ENCODE measurements around the gene DAAM1.

Gene DAAM1

GRCh38 chr14:59349258-59349701 lies 160.8 kb downstream of the DAAM1 start:
- Mint-ChIP-seq H3K27me3 (no peaks in the 10 kb centered on the region), H3K4me3 (no peak overlapping the region), H3K4me1 (peaks cover 8% of the 10 kb centered on the region), H3K36me3 (peaks cover 16% of the 10 kb centered on the region), H3K9me3 (no peaks in the 10 kb centered on the region), H3K27ac (no peak overlapping the region)
- DNase-seq (ENCODE audit: low spot score in 2 of 2) (no peak), ATAC-seq (ENCODE audit: low read depth) (no peak)

DNA sequence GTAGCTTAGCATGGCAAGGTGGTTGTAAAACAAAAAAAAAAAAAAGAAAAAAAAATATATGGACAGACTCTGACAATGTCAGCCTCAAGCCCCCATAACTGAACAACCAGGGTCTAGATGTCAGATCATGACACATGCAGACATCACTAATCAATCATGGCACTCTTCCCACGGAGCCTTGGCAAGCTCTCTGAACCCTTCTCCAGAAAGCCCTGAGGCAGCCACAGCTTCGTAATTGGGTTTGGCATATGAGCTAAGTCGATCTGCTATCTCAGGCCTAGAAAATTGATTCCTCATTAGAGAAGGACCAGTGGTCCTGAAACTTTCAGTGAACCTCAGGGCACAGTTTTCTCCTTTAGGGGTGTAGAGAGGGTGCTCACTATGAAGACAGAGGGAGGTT lies 164.5 kb downstream of the DAAM1 start:
- H3K27ac Mint-ChIP-seq, result peak overlapping the region; percentile 43
- peaks cover 20% of the 10 kb centered on the region for H3K36me3 Mint-ChIP-seq
- H3K4me1 Mint-ChIP-seq, result peaks cover 36% of the 10 kb centered on the region
- H3K9me3 Mint-ChIP-seq, result no peaks in the 10 kb centered on the region
- H3K27me3 Mint-ChIP-seq, result no peaks in the 10 kb centered on the region
- ATAC-seq (ENCODE audit: low read depth) (no peak), DNase-seq (ENCODE audit: low spot score in 2 of 2) (no peak)
- H3K4me3 Mint-ChIP-seq, result peak overlapping the region; percentile 4

DNA sequence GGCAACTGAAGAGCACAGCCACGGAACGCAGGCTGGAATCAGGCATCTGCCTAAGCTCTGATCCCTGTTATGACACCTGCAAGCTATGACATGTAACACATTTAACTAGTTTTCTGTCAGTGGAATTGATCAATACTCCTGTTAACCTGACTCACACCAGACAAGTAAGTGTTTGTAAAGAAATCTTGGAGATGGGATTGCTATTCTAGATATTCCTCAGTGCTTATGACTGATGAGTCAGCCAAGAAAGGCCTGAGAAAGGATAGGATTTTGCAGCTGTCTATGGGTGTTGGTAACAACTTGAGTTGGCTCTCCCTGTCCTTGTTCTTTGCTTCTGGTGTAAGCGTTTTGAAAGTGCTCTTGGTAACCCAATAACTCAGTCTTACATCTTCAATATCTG lies 166.2 kb downstream of the DAAM1 start:
- no peak overlapping the region for H3K4me3 Mint-ChIP-seq
- no peak overlapping the region for H3K27ac Mint-ChIP-seq
- no peaks in the 10 kb centered on the region for H3K27me3 Mint-ChIP-seq
- H3K4me1 Mint-ChIP-seq, result peaks cover 48% of the 10 kb centered on the region
- H3K9me3 Mint-ChIP-seq, result no peaks in the 10 kb centered on the region
- DNase-seq (ENCODE audit: low spot score in 2 of 2), result no peak
- H3K36me3 Mint-ChIP-seq, result peaks cover 15% of the 10 kb centered on the region
- no peak for ATAC-seq (ENCODE audit: low read depth)

DNA sequence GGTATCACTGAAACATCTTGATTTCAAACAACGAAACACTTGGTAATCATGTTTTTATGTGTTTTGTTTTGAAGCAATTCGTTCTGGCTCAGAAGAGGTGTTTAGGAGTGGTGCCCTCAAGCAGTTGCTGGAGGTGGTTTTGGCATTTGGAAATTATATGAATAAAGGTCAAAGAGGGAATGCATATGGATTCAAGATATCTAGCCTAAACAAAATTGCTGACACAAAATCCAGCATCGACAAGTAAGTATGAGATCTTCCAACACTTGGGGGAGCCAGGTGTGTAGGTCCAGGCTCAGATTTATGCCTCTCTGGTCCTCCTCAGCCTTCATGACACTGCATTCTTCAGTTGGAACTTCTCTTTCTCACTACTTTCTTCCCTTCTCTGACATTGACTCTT lies 166.6 kb downstream of the DAAM1 start:
- Mint-ChIP-seq H3K4me3 (no peak overlapping the region), H3K4me1 (peaks cover 48% of the 10 kb centered on the region), H3K27me3 (no peaks in the 10 kb centered on the region), H3K36me3 (peaks cover 15% of the 10 kb centered on the region), H3K9me3 (no peaks in the 10 kb centered on the region), H3K27ac (peak overlapping the region; percentile 2)
- no peak for DNase-seq (ENCODE audit: low spot score in 2 of 2)
- no peak for ATAC-seq (ENCODE audit: low read depth)

GRCh38 chr14:59356312-59356711 lies 167.8 kb downstream of the DAAM1 start:
- Mint-ChIP-seq H3K4me1 (peaks cover 57% of the 10 kb centered on the region), H3K27me3 (no peaks in the 10 kb centered on the region), H3K27ac (peak overlapping the region; percentile 96), H3K4me3 (peak overlapping the region; percentile 65), H3K36me3 (peaks cover 20% of the 10 kb centered on the region), H3K9me3 (no peaks in the 10 kb centered on the region)
- DNase-seq (ENCODE audit: low spot score in 2 of 2) (peak; percentile 23 to 34), ATAC-seq (ENCODE audit: low read depth) (peak; percentile 65)

DNA sequence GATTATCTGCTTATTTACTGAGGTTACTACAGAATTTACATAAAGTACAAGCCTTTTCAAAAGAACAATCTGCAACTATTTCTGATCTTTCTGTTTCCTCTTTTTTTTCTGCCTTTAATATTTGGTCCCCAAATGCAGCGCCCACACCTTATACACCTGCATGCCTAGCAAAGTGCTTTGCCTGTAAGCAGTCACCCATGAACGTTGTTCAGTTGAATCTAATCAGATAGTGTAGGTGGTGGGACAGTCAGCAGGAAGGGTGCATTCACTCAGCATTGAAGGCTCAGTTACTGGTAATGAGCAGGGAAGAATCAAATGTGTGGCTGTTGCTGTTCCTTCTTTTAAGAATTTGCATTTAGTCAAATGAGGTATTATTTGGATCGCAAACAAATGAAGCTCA lies 168.3 kb downstream of the DAAM1 start:
- H3K36me3 Mint-ChIP-seq, result peaks cover 20% of the 10 kb centered on the region
- H3K4me1 Mint-ChIP-seq, result peaks cover 60% of the 10 kb centered on the region
- no peaks in the 10 kb centered on the region for H3K9me3 Mint-ChIP-seq
- H3K27ac Mint-ChIP-seq, result peak overlapping the region; percentile 96
- H3K4me3 Mint-ChIP-seq, result peak overlapping the region; percentile 65
- ATAC-seq (ENCODE audit: low read depth) (peak; percentile 79), DNase-seq (ENCODE audit: low spot score in 2 of 2) (peak; percentile 32 to 43)
- no peaks in the 10 kb centered on the region for H3K27me3 Mint-ChIP-seq

GRCh38 chr14:59358102-59358501 lies 169.6 kb downstream of the DAAM1 start:
- peaks cover 15% of the 10 kb centered on the region for H3K36me3 Mint-ChIP-seq
- ATAC-seq (ENCODE audit: low read depth), result no peak
- H3K27ac Mint-ChIP-seq, result peak overlapping the region; percentile 96
- no peaks in the 10 kb centered on the region for H3K9me3 Mint-ChIP-seq
- DNase-seq (ENCODE audit: low spot score in 2 of 2), result no peak
- no peak overlapping the region for H3K4me3 Mint-ChIP-seq
- no peaks in the 10 kb centered on the region for H3K27me3 Mint-ChIP-seq
- peaks cover 59% of the 10 kb centered on the region for H3K4me1 Mint-ChIP-seq

GRCh38 chr14:59358784-59359183 lies 170.3 kb downstream of the DAAM1 start:
- H3K4me3 Mint-ChIP-seq, result no peak overlapping the region
- DNase-seq (ENCODE audit: low spot score in 2 of 2) (no peak), ATAC-seq (ENCODE audit: low read depth) (no peak)
- no peaks in the 10 kb centered on the region for H3K9me3 Mint-ChIP-seq
- H3K4me1 Mint-ChIP-seq, result peaks cover 56% of the 10 kb centered on the region
- peak overlapping the region; percentile 86 for H3K27ac Mint-ChIP-seq
- peaks cover 14% of the 10 kb centered on the region for H3K36me3 Mint-ChIP-seq
- H3K27me3 Mint-ChIP-seq, result no peaks in the 10 kb centered on the region

DNA sequence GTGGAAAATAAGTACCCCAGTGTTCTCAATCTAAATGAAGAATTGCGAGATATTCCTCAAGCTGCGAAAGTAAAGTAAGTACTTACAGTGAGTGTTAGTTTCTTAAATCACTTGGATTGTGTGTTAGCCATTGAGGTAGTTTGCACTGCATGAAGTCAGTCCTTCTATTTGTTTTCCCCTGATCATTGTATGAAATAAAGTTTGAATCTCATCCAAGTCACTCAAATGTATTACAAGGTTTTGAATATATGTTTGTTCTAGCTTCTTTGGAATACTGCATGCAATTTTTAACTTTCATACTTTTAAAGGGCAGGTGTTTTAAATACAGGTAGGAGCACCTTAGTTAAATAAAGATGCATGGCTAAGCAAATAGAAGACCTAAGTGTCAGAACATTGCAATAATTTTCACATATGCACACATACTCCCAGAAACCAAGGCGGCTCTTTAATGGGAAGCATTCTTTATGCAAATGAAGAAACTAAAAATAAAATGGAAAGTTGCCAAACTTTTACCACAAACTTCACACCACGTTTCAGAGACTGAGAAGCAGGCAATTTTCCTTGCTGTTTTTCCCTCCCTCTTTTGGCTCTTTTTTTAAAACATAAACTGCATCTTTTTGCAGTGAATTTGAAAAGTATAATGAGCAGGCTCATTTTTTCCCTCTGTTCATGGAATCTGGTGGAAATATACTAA lies 171.1 kb downstream of the DAAM1 start:
- H3K36me3 Mint-ChIP-seq, result peaks cover 15% of the 10 kb centered on the region
- peak overlapping the region; percentile 56 for H3K4me3 Mint-ChIP-seq
- H3K27ac Mint-ChIP-seq, result peak overlapping the region; percentile 86
- no peak for DNase-seq (ENCODE audit: low spot score in 2 of 2)
- ATAC-seq (ENCODE audit: low read depth), result no peak
- peaks cover 56% of the 10 kb centered on the region for H3K4me1 Mint-ChIP-seq
- no peaks in the 10 kb centered on the region for H3K27me3 Mint-ChIP-seq
- H3K9me3 Mint-ChIP-seq, result no peaks in the 10 kb centered on the region

DNA sequence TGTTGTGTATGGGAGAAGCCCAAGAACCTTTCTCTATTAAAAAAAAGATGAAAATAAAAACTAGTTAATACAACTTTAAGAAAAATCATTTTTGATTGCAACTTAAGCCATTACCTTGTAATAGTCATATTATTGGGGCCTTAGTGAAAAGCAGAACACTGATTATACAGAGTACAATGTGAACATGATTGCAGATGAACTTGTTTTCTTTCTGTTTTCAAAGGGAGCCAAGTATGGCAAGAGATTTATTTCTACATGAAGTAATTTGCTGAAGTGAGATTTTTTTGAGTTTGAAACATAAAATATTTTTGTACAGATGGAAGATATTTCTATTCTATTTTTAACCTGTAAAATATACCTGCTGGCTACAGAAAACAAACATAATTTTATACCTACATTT lies 171.8 kb downstream of the DAAM1 start:
- no peak for DNase-seq (ENCODE audit: low spot score in 2 of 2)
- Mint-ChIP-seq H3K27me3 (no peaks in the 10 kb centered on the region), H3K27ac (peak overlapping the region; percentile 86), H3K9me3 (no peaks in the 10 kb centered on the region), H3K4me3 (peak overlapping the region; percentile 64), H3K36me3 (peaks cover 16% of the 10 kb centered on the region), H3K4me1 (peaks cover 51% of the 10 kb centered on the region)
- ATAC-seq (ENCODE audit: low read depth), result no peak

- peak overlapping the region; percentile 86 for H3K27ac Mint-ChIP-seq
Observed at GRCh38 chr14:59360923-59361794, 172.7 kb downstream of the DAAM1 start.

DNA sequence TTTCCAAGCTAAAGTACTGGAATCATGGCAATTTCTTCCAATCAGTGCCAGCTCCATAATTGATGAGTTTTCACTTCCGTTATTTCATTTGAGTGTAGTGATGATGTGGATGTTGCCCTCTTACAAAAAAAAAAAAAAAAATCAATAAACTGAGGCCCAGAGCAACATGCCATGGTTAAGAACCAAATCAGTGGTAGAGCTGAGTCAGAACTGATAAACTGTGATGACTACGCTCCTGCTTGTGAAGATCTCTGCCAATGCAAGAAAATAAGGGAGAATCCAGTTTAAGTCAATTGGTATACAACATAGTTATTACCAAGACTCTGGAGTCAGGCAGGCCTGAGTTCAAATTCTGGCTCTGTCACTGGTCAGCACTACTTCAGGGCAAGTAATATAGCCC lies 174.0 kb downstream of the DAAM1 start:
- Mint-ChIP-seq H3K36me3 (peaks cover 19% of the 10 kb centered on the region), H3K4me3 (no peak overlapping the region), H3K4me1 (peaks cover 33% of the 10 kb centered on the region), H3K27me3 (no peaks in the 10 kb centered on the region), H3K27ac (no peak overlapping the region), H3K9me3 (no peaks in the 10 kb centered on the region)
- ATAC-seq (ENCODE audit: low read depth) (no peak), DNase-seq (ENCODE audit: low spot score in 2 of 2) (no peak)

More at GRCh38 chr14:59360923-59361794, 172.7 kb downstream of the DAAM1 start:
- peaks cover 14% of the 10 kb centered on the region for H3K36me3 Mint-ChIP-seq
- H3K9me3 Mint-ChIP-seq, result no peaks in the 10 kb centered on the region
- ATAC-seq (ENCODE audit: low read depth) (no peak), DNase-seq (ENCODE audit: low spot score in 2 of 2) (no peak)
- no peaks in the 10 kb centered on the region for H3K27me3 Mint-ChIP-seq
- H3K4me1 Mint-ChIP-seq, result peaks cover 47% of the 10 kb centered on the region
- peak overlapping the region; percentile 82 for H3K4me3 Mint-ChIP-seq

DNA sequence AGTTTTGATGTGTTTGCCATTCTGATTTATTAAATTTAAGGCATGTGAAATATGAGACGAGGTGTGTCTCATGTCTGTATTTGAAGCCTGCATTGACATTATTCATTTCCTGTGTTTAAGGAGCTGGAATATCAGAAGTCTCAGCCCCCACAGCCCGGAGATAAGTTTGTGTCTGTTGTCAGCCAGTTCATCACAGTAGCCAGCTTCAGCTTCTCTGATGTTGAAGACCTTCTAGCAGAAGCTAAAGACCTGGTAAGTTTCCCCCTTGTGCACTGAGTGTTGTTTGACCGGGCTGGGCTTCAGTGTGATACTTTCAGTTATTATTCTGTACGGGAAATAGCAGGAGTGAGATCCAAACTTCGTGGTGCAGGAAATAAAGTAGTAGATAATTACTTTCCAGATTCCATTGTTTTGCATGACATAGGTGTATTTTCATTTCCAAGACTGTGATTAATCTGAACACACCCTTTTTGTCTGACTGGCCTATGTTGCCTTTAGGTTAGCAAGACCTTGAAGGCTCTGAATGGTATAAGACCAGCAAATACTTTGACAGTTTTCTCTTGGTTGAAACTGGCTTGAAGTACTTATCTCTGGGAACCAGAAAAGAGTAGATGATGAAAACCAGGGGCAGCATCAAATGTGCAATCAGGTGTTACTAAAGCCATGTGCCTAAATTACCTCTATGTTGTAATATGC lies 175.2 kb downstream of the DAAM1 start:
- DNase-seq (ENCODE audit: low spot score in 2 of 2) (no peak), ATAC-seq (ENCODE audit: low read depth) (no peak)
- no peak overlapping the region for H3K4me3 Mint-ChIP-seq
- no peak overlapping the region for H3K27ac Mint-ChIP-seq
- peaks cover 25% of the 10 kb centered on the region for H3K4me1 Mint-ChIP-seq
- H3K9me3 Mint-ChIP-seq, result no peaks in the 10 kb centered on the region
- peaks cover 26% of the 10 kb centered on the region for H3K36me3 Mint-ChIP-seq
- no peaks in the 10 kb centered on the region for H3K27me3 Mint-ChIP-seq

DNA sequence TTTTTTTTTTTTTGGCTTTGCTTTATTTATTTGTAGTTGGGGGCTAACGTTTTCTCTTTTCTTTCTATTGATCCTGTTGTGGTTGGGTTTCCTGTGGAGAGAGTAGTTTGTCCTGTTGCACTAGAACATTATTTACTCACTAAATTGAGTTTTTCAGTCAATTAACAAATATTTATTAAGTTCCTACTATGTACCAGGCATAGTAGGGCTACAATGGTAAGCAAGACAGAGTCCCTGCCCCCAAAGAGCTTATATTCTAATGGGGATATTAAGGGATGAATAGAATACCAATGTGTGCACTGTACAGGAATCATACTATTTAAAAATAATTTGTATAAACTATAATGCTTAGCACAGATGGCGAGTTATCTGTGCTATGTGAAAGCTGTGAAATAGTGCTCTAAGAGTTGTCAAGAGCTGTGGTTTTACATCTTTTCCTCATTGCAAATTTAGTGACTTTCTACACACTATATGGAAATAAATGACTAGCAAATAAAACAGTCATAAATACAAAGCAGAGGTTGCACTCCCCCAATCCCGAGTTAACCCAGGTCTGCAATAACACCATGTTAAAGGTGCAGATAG lies 181.8 kb downstream of the DAAM1 start:
- Mint-ChIP-seq H3K4me3 (no peak overlapping the region), H3K27ac (no peak overlapping the region), H3K4me1 (no peaks in the 10 kb centered on the region), H3K36me3 (peaks cover 18% of the 10 kb centered on the region), H3K9me3 (no peaks in the 10 kb centered on the region), H3K27me3 (no peaks in the 10 kb centered on the region)
- no peak for DNase-seq (ENCODE audit: low spot score in 2 of 2)
- ATAC-seq (ENCODE audit: low read depth), result no peak

All from memory B cell (primary cell).